ENCODE results near the gene RFESD.

GRCh38 chr5:95686651-95687050 lies 40.1 kb downstream of the RFESD start:
- TF ChIP-seq CTCF (IDR thresholded peaks at IDR 0.05; ENCODE audit: low read depth, low read length) (no peak), POLR2A (IDR thresholded peaks at IDR 0.05; ENCODE audit: extremely low read depth, insufficient read length) (no peak), MAX (IDR thresholded peaks at IDR 0.05; ENCODE audit: low read depth, low read length) (no peak), MYC (IDR thresholded peaks at IDR 0.05; ENCODE audit: low read depth, low read length) (no peak)
